ENCODE results near the gene UBAC1.

UBAC1 gene

GRCh38 chr9:135974220-135974573, 13.0 kb upstream of the UBAC1 start:
- DNase-seq (ENCODE audit: low read depth): no peak
- no peak for TF ChIP-seq CTCF (IDR thresholded peaks at IDR 0.05; ENCODE audit: control insufficient read depth, insufficient read depth, low read depth, low read length, missing control alignments)
- H3K4me3 ChIP-seq (ENCODE audit: control insufficient read depth, low read depth, low read length): no peak overlapping the region

GRCh38 chr9:135973277-135974219, 12.4 kb upstream of the UBAC1 start:
- no peak for DNase-seq (ENCODE audit: low read depth)
- no peak overlapping the region for H3K4me3 ChIP-seq (ENCODE audit: control insufficient read depth, low read depth, low read length)
- TF ChIP-seq CTCF (IDR thresholded peaks at IDR 0.05; ENCODE audit: control insufficient read depth, insufficient read depth, low read depth, low read length, missing control alignments): no peak

GRCh38 chr9:135971892-135972291, 10.7 kb upstream of the UBAC1 start:
- TF ChIP-seq CTCF (IDR thresholded peaks at IDR 0.05; ENCODE audit: control insufficient read depth, insufficient read depth, low read depth, low read length, missing control alignments): no peak
- no peak for DNase-seq (ENCODE audit: low read depth)
- no peak overlapping the region for H3K4me3 ChIP-seq (ENCODE audit: control insufficient read depth, low read depth, low read length)

- H3K4me3 ChIP-seq (ENCODE audit: control insufficient read depth, low read depth, low read length): no peak overlapping the region
- TF ChIP-seq CTCF (IDR thresholded peaks at IDR 0.05; ENCODE audit: control insufficient read depth, insufficient read depth, low read depth, low read length, missing control alignments): no peak
- peak; percentile 35 for DNase-seq (ENCODE audit: low read depth)
Measured at GRCh38 chr9:135971111-135971766, 10.1 kb upstream of the UBAC1 start.

GRCh38 chr9:135970128-135970815, 9.1 kb upstream of the UBAC1 start:
- no peak for TF ChIP-seq CTCF (IDR thresholded peaks at IDR 0.05; ENCODE audit: control insufficient read depth, insufficient read depth, low read depth, low read length, missing control alignments)
- H3K4me3 ChIP-seq (ENCODE audit: control insufficient read depth, low read depth, low read length): no peak overlapping the region

GRCh38 chr9:135969064-135969683, 8.0 kb upstream of the UBAC1 start:
- no peak overlapping the region for H3K4me3 ChIP-seq (ENCODE audit: control insufficient read depth, low read depth, low read length)
- no peak for TF ChIP-seq CTCF (IDR thresholded peaks at IDR 0.05; ENCODE audit: control insufficient read depth, insufficient read depth, low read depth, low read length, missing control alignments)
- DNase-seq (ENCODE audit: low read depth): no peak

More at GRCh38 chr9:135970128-135970815, 9.1 kb upstream of the UBAC1 start:
- DNase-seq (ENCODE audit: low read depth): no peak

Measured in AG09309 (cell line).